HG02840 (cell line): ENCODE data around the gene PPP3CA.
"Not testable (repeated sequence)": the region's sequence is repeated elsewhere in the genome, so short reads cannot be mapped to it uniquely, and the experiment has no call there.

Experiments used
- ATAC-seq: cut with Tn5 transposase; IDR thresholded peaks from one replicate; pipeline ENCODE4 v1.9.1; 2021; ENCODE audit warnings: mild to moderate bottlenecking, moderate library complexity, moderate number of reproducible peaks; ENCODE audit not compliant: unreplicated experiment, low FRiP score

PPP3CA gene

DNA sequence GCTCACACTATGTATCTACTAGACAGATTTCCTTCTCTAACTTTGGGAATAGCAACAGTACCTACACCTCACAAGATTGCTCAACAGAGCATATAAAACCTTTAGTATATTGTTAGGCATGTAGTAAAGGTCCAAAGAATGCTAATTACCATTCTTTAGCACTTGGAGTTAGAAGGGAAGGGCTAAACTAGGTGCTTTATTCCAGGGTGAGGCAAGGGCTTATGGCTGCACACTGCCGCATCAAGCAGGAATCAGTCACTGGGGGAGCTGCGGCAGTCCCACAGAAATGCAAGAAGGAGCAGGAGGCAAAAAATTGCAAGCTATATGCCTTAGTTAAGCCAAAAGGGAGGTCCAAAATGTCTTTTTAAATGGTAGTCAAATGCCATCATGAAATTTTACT, 162.7 kb downstream of the PPP3CA start:
- ATAC-seq = no peak

DNA sequence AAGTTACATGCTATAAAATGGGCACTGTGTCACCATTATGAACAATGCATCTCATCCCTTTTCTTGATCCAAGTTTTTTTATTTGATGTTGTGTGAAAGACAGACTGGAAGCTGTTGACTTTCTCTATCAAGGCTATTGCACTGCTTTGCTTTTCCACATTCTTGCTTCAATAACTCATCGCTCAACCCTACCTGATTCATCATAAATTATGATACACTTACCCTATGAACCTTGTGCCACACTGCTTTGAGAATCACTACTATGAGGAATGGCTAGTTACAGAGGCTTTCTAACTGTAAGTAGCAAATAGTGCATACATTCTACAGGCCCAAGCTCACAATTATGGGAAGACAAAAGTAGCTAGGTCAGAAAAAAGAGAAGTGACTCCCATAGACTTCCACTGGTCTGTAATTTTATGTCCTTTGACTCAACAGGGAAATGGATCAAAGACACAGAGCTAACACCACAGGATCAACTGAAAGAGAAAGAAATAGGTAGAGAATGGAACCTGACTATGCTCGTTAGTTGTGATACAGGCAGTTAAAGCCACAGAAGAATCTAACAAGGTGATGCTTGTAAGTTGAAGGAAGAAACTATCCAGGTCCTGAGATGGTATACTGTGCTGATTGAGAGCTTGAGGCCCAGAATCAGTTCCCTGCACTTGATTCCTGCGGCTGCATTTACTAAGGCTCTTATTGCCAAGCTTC, 163.5 kb downstream of the PPP3CA start:
- ATAC-seq = no peak

DNA sequence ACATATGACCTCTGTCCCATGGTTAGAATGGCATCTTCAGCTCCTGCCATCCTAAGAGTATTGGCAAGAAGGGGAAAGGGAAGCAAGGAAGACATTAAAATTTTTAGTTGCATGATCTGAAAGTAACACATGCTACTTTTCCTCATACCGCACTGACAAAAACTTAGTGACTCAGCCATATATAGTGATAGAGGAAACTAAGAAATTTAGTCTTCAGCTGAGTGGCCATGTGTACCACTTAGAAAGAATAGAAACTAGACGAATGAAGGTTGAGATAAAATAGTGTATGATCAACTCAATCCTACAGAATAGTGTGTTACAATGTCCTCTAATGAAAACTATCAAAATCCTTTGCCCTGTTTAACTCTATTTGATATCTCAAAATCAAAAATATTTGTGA, 164.1 kb downstream of the PPP3CA start:
- no peak for ATAC-seq

DNA sequence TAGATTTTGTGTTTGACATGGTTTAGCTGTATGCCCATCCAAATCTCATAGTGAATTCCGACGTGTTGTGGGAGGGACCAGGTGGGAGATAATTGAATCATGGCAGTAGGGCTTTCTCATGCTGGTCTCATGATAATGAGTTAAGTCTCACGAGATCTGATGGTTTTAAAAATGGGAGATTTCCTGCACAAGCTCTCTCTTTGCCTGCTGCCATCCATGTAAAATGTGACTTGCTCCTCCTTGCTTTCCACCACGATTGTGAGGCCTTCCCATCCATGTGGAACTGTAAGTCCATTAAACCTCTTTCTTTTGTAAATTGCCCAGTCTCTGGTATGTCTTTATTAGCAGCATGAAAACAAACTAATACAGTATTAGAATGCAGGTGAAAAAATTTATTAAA, 164.6 kb downstream of the PPP3CA start:
- ATAC-seq = not testable (repeated sequence)

DNA sequence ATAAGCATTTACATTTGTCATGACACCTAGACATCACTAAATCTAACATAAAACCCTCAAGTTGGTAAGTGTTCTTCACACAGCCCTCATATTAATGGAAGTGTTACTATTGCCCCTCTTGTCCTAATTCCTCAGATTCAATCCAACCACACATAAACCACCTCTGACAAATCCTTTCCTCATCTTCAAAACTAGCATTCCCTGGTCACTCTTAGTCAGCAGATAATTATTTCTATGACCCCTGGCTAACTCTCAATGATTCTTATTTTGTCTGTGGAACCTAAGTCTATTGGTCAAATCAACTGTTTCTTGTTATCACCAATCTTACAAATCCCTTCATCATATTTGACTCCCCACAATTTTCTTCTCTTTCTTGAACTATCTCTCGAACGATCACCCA, 168.6 kb downstream of the PPP3CA start:
- ATAC-seq = no peak

DNA sequence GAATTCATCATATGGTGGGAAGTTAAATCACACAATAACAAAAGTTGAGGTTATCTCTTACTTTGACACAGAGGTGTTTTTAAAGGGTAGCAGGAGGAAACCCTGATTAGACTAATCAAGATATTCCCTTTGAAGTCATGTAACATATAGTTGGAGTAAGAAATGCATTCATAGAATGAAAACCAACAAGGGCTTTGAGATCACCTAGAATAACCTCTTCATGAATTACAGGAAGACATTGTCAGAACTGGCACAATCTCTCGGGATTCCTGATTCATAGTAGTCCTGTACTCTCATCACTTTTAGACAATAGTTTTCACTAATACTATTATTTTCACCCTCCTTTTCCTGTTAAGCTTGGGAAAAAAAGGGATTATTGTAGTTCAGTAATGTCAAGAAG, 170.2 kb downstream of the PPP3CA start:
- no peak for ATAC-seq

DNA sequence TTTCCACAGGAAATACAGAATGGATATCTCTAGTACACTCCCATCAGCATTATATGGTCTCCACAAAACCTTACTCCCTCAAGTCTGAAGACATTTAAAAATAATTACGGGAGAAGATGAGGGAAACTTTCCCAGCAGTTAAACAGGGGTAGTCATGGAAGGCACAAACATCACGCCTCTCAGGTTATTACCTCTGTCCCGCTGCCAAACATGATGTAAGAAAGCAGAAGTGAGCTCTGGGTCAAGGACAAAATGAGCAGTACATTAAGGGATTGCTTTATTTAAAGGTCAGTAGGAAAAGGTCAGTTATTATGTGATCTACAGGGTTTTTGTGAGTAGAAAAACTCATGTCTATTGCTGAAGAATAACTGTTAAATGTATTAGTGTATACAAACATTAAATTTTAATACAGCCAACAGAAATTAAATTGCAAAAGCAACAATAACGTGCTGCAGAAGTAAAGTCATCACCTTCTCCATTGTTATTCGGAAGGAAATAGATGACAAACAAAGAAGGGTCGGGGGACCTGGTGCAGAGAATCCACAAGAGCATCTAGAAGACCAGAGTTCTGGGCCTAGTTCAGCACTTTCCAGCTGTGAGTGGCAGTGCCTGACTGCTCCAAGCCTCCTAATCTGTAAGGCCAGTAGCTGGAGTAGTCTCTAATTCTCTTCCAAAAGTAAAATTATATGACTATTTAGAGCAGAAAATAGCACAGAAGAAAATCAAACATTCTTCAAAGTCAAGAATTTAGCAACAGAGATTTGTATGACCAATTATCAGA, 171.2 kb downstream of the PPP3CA start:
- no peak for ATAC-seq

DNA sequence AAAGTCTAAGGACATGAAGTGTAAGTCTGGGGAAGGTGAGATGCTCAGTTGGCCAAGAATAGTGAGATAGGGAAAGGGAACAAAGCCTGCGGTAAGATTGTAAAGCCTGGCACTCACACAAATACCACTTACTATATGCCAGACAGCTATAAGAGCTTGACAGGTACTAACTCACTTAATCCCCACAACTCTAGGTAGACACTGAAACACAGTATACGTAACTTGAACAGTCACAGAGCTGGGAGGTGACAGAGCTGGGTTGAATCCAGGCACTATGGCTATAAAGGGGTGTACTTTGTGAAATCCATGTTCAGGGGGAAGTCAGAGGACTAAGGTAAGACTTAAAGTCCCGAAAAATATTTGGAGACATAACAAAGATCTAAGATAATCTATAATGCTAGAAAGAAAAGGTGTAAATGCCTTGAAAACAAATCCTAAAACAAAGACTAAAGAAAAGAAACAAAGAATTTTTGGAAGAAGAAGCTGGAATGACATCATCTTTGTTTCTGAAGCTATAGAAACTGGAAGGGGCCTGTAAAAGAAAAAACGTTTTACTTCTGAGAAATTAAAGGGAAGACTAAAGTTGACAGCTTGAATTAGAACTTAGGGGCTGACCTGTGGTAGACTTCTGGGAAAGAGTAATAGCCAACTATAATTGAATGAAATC, 172.5 kb downstream of the PPP3CA start:
- no peak for ATAC-seq

DNA sequence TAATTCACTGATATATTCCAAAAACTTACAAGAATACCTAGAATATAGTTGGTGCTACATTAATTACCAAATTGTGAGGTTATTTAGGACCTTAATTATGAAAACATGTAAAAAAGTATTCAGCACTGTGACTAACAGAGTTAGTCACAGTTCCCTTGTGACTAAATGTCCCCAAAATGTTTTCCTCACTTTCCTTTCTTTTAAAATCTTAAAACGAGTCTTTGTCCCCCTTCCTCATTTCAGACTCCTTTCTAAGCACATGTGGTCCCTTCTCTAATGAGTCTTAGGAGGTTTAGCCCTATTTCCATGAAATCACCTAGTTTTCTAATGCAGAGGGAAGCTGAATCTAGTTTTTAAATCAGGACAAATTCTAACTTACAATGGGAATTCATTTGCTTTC, 175.0 kb downstream of the PPP3CA start:
- ATAC-seq = no peak

DNA sequence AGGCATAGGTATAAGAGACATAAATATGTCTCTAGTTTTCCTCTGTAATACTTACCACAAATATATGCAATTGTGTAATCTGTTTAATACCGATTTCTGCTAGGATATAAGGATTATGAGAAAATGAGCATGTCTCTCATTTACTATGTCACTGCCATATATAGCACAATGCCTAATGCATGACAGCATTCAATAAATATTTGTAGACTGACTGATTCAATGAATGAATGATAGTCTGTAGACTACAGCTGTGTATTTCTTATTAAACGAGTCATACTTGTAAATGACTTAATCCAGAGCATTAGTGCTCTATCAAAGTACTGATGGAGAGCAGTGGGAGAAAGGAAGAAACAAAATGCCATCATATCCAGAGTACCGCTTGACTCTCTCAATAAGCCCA, 175.6 kb downstream of the PPP3CA start:
- no peak for ATAC-seq

DNA sequence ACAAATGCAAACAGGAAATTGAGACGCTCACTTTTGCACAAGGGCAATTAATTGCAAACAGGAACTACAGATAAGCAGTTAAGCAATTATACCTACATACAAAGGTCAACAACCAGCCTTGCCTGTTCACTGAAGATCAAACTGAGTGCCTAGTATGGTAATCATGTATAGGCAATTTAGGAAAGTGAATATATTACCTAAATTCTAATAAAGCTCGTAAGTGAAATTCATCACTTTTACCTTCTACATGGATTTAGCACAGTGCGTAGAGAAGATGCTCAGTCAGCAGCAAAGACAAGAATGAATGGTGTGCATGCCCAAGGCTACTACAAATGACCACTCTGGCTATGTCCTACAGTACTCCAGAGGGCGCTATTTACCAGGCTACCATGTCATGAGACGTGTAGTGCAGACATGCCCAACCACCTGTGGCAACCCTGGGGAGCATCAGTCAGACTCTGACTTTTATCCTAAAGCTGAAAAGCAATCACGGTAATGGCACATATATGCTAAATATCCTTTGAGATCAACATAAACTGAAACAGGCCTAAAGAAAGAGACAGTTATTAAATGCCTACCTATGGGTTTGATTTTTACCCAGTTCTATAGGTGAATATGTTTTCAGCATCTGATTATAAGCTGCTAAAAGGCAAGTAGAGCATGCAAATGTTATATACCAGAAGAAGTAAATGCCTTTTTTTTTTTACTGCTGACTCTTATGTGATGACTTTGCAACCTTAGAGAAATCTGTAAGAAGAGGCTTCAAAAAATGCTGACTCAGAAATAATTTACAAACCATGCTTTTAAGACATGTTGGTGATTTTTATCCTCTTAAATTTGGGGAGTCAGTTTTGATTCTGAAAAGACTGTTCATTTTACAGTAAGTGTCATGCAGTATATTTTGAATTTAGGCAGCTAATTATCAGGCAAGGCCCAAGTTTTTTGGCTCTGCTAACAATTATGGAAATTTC, 178.0 kb downstream of the PPP3CA start:
- peak; percentile 95 for ATAC-seq

DNA sequence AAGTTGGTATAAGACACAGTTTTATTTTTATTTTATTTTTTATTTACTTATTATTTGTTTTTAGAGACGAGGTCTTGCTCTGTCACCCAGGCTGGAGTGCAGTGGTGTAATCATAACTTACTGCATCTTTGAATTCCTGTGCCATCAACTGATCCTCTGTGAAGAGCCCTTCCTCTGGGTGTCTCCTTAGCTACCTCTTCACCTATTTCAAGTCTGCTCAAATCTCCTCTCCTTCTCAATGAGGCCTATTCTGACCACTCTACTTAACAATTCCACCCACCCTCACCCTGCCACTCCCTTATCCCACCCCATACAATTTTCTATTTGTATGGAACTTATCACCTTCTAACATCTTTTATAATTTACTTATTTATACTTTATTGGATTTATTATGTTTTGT, 183.4 kb downstream of the PPP3CA start:
- no peak for ATAC-seq

DNA sequence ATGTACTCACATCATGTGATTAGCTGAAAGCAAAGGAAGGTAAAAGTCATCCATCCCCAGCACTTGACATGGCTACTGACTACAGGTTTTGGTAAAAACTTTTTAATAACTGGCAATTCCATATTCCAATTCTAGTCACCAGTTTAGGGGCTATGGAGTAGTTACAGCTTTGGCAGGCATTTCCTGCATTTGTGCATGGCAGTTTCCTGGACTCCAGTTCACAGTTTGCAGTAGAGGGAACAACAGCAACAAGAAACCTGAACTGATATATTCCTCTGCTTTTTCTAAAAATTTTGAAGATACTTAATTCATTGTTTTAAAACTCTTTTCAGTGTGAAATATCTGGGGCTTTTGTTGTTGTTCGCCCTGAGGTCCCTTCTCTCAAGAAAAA, 184.3 kb downstream of the PPP3CA start:
- ATAC-seq = no peak

DNA sequence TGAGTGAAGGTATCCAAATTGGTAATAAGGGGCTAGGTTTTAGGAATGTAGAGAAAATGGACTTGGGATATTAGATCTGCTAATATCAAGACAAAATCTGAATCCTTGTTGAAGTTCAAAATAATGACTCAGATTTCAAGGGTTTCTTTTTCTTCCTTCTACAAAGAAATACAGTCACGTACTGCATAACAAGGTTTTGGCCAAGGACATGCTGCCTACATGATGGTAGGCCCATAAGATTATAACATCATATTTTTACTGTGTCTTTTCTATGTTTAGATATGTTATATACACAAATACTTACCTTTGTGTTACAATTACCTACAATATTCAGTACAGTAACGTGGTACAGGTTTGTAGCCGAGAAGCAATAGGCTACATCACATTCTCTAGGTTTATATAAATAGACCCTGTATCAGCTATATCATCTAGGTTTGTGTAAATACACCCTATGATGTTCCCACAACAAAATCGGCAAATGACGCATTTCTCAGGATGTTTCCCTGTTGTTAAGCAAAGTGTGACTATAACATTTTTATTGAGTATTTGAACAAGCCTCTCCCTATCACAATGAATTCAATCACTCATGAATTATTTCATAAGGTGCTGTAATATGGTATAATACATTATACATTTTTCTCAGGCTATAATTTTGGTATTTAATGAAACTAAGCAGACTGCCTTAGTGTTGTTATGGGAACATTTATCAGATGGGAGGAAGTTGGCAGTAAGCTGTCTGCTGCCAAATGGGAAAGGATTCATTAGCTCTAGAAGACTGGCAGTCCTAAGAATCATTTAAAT, 186.3 kb downstream of the PPP3CA start:
- ATAC-seq = no peak

DNA sequence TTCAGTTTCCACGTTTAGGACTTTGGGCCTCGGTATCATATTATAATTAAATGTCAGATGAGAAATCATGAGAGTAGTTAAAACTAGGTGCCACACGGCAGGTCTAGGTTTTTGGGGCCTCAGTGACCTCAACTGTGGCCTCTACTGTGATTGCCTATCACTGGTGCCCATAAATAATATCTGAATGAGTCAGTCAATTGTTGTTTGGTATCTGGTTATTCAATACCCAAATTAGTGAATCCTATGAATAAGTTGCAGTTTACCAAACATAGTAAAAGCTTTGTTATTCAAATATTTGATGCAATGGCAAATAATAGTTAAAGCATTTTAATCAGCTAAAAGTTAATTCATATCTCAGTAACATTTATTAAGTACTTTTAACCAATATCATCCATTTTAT, 188.8 kb downstream of the PPP3CA start:
- ATAC-seq = no peak

DNA sequence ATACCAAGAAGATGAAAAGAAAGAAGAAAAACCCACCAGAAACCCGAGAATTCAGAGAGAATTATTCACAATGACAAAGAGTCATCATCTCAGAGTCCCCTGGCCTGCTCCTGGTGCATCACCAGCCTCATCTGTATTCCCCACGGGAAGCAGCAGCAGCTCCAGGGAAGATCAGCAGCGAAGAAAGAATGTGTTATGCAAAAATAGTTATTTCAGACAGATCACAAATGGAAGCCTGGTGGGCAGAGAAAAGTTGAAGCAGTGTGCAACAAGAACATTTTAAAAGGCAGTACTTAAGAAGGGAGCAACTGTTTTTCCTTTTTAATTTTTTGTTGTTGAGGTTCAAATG, 189.2 kb downstream of the PPP3CA start:
- no peak for ATAC-seq

DNA sequence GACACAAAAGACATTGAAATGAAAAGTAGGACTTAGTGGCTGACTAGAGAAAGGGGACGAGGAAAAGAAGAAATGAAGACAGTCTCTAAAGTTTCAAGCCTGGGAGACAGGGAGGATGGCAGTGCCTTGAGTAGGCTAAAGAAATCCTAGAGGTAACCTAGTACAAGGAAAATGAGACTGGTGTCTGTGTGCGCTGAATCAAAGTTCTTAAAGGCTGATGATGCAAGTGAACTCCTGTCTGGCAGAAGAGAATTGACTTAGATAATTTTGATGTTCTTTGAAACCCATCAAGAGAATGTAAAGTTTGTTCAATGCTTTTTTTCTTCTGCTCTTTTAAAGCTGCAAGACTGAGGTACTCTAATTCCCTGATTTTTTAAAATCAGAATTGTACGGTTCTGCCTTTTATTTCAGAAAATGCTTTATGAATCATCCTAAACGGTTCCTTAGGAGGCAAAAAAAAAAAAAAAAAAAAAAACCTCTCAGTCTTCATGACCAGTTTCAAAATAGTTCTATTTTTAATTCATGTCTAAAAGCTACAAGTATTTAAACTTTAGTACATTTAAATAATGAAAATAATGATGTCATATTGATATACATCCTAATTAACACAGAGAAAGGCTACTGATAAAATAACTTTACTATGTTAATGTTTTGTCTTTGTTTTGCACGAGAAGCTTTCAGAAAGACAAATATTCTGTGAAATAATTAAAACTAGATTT, 189.8 kb downstream of the PPP3CA start:
- no peak for ATAC-seq

DNA sequence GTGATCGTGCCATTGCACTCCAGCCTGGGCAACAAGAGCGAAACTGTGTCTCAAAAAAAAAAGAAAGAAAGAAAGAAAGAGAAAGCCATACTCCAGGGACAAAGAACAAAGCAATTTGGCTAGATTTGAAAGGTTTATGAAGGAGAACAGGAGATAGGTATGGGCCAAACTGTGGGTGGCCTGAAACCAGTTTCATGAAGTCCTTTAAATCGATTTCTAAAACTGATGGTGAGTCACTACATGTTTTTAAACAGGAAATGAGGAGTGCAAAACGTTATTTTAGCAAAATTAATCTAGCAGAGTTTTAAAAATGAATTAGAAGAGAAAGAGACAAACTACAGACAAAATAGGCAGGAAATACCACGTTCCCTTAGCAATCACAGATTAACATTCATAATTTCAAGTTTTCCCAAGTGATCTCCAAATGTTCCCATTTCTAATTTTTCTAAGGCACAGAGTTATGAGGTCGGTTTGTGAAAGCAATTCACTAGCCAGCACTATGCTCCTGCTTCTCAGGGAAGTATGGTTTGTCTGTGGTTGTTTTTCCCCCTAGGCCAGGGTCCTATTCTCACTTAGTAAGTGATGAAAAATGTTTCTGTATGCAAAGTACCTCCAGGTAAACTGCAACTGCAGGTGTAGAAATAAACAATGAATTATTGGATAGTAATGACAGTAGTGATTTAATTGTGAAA, 190.6 kb downstream of the PPP3CA start:
- no peak for ATAC-seq

DNA sequence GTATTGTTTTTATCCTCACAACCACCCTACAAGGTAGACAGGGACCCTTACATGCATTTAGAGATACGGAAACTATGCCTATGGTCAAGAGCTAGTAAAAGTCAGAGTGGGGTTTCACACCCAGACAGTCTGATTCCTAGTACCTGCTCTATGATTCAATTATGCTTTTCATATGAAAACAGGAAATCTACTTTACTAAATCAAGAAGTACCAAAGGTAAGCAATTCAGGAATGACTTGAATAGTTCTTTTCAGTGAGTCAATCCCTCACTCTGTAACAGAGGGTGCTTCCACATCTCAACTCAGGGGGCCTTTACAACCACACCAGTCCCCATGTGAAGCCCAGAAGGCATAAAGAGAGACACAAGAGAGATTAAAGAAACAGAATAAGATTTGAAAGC, 191.4 kb downstream of the PPP3CA start:
- ATAC-seq = no peak
